HG02852 (cell line): ENCODE data around the gene PISD.
"Not testable (repeated sequence)": the region's sequence is repeated elsewhere in the genome, so short reads cannot be mapped to it uniquely, and the experiment has no call there.

Source experiments
- ATAC-seq: cut with Tn5 transposase; IDR thresholded peaks from one replicate; pipeline ENCODE4 v1.9.1; 2021; ENCODE audit warnings: mild to moderate bottlenecking, moderate library complexity; ENCODE audit not compliant: unreplicated experiment

The PISD gene

GRCh38 chr22:31661851-31662667 lies at the start of gene PISD:
Gene PISD (minus strand): TSS chr22:31662215. CDS start chr22:31662208, 7 bp downstream.
- peak; percentile 77 for ATAC-seq

DNA sequence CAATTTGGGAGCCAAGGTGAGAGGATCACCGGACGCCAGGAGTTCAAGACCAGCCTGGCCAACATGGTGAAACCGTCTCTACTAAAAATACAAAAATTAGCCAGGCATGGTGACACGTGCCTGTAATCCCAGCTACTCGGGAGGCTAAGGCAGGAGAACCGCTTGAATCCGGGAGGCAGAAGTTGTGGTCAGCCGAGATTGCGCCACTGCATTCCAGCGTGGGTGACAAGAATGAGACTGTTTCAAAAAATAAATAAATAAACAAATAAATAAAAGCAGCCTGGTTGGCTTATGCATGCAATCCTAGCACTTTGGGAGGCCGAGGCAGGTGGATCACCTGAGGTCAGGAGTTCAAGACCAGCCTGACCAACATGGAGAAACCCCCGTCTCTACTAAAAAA lies 49.2 kb upstream of the PISD start:
- ATAC-seq, result not testable (repeated sequence)

GRCh38 chr22:31707519-31707918 lies 45.5 kb upstream of the PISD start:
- no peak for ATAC-seq

- no peak for ATAC-seq
These were observed 33.4 kb upstream of the PISD start for GRCh38 chr22:31695423-31695822.

DNA sequence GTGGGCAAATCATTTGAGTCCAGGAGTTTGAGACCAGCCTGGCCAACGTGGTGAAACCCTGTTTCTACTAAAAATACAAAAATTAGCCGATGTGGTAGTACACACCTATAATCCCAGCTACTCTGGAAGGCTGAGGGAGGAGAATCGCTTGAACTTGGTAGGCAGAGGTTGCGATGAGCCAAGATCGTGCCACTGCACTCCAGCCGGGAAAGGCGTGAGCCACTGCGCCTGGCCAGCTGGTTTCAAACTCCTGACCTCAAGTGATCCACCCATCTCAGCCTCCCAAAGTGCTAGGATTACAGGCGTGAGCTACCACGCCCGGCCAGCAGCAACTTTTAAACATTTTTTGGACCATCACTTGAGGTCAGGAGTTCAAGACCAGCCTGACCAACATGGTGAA lies 32.0 kb upstream of the PISD start:
- not testable (repeated sequence) for ATAC-seq

GRCh38 chr22:31692186-31692886 lies 30.3 kb upstream of the PISD start:
- ATAC-seq, result no peak

DNA sequence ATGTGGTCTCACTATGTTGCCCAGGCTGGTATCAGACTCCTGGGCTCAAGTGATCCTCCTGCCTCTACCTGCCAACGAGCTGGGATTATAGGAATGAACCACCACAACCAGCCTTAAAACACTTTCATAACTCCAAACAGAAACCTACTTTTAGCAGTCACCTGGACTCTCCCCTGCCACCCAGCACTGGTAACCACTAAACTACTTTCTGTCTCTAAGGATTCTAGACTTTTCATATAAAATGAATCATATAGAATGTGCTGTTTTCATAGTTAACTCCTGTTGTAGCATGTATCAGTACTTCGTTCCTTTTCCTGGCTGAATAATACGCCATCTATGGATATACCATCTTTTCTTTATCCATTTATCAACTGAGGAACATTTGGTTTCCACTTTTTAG lies 29.4 kb upstream of the PISD start:
- no peak for ATAC-seq

- ATAC-seq, result no peak
These were observed 21.4 kb upstream of the PISD start for GRCh38 chr22:31683181-31684105.

DNA sequence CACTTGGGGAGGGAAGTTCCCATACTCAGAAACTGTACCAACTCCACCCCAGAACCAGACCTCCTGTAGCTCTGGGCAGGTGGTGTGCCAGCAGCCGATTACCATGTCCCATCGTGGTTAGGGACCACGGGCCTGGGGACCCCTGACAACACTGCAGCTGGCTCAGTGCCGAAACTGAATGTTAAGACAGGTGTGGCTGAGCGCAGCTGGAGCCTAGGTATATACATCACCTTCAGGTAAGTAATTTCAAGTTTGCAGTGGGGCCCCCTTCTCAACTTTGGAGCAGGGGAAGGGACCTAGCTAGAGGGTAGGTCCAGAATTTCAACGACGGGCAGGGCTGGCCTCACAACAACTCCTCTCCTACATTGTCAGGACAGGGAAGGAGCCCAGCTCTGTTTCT lies 20.7 kb upstream of the PISD start:
- ATAC-seq, result no peak

GRCh38 chr22:31681349-31682345 lies 19.6 kb upstream of the PISD start:
- ATAC-seq, result no peak

- no peak for ATAC-seq
These were observed 18.9 kb upstream of the PISD start for GRCh38 chr22:31680861-31681341.

DNA sequence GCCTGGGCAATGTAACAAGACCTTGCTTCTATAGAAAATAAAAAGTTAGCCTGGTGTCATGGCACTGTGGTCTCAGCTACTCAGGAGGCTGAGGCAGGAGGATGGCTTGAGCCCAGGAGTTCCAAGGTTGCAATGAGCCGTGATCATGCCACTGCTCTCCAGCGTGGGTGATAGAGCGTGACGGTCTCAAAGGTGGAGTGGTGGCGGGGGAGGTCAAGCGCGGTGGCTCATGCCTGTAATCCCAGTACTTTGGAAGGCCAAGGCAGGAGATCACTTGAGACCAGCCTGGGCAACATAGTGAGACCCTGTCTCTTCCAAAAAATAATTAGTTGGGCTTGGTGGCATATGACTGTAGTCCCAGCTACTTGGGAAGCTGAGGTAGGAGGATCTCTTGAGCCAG lies 16.7 kb upstream of the PISD start:
- ATAC-seq, result no peak

DNA sequence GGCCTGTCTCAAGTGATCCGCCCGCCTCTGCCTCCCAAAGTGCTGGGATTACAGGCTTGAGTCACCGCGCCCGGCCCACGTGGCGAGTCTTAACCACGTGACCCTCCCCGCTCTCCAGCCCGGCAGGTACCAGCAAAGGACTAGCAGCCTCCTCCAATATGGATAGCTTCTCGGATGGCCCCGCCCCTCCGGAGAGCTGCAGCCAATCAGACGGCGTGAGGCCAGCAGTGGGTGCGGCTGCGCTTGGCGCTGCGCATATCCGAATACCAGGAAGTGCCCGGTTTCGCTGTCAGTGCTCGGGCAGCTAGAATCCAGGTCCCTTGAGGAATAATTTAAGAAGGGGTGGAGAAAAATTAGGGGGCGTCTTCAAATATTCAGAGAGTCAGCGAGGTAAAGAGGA lies 14.7 kb upstream of the PISD start:
- ATAC-seq, result peak; percentile 96

DNA sequence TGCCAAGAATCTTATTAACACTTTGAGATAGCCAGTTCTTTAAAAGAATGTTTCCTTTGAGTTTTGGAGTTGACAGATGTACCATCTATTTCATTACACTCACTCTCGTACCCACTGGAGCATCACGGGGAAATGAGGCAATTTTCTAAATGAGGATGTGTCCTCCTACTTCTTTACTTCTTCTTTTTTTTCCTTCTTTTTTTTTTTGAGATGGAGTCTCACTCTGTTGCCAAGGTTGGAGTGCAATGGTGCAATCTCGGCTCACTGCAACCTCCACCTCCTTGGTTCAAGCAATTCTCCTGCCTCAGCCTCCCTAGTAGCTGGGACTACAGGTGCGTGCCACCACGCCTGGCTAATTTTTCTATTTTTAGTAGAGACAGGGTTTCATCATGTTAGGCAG lies 12.2 kb upstream of the PISD start:
- not testable (repeated sequence) for ATAC-seq

GRCh38 chr22:31668849-31669248 lies 6.8 kb upstream of the PISD start:
- ATAC-seq, result not testable (repeated sequence)

DNA sequence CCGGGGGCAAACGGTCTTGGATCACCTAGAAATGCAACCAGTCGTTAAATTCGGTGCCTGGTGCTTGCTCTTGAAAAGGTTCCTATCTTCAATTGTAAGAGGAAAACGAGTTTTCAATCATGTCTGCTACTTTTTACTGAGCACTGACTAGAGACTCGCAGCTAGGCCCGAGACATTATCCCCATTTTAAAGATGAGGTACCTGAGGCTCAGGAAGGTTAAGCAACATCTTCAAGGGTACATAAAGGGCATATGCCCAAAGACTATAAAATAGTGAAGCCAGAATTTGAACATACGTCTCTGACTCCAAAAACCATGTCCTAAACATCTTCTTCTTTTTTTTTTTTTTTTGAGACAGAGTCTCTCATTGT lies 638 bp upstream of the PISD start:
- no peak for ATAC-seq

GRCh38 chr22:31660860-31661341 lies 1.1 kb downstream of the PISD start:
- ATAC-seq, result not testable (repeated sequence)

GRCh38 chr22:31659246-31659645 lies 2.8 kb downstream of the PISD start:
- no peak for ATAC-seq

DNA sequence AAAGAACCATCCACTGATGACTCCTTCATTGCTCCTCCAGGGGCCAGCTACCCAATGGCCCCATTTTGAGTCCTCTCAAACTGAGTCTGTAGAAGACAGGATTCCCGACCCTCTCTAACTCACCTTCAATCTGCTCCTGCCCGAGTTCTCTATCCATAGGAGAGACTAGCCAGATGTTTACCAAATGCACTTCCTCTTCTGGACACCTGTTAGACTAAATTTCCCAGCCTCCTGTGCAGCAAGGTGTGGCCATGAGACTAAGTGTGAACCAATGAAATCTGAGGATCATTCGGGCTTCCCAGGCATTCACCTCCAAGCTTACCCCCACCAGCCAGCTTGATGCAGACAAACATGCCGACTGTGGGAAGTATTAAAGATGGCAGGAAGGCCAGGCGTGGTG lies 7.6 kb downstream of the PISD start:
- no peak for ATAC-seq

GRCh38 chr22:31653944-31654343 lies 8.1 kb downstream of the PISD start:
- ATAC-seq, result no peak
